ENCODE data around the gene PKHD1. TPM values are rescaled to one million over a fixed set of nuclear protein-coding genes. Genes with fewer than 3 reads are reported as not detected.

The PKHD1 gene
- total and polyA plus RNA-seq, 2 of the 13 experiments (the other 11 are each of a cell fraction or from before 2014, with no cell fraction given): 0.01 to 0.13 TPM

GRCh38 chr6:51618563-51618962, 468.9 kb downstream of the PKHD1 start:
- POLR2A ChIA-PET: no interaction called here
- peak; percentile 30 for DNase-seq (ENCODE audit: low spot score)

More at GRCh38 chr6:51618563-51618962, 468.9 kb downstream of the PKHD1 start:
- no peak overlapping the region for H3K27ac ChIP-seq (ENCODE audit: extremely low read length, insufficient read depth, low read length)
- no peak overlapping the region for H3K4me2 ChIP-seq (ENCODE audit: low read depth, low read length)
- no TSS peak for BruUV-seq (replicated peaks)
- no peak for TF ChIP-seq ZNF562 (CRISPR knock-in tag; IDR thresholded peaks at IDR 0.05; ENCODE audit: borderline replicate concordance)
- no peak for TF ChIP-seq TBP (CRISPR knock-in tag; IDR thresholded peaks at IDR 0.05)
- TF ChIP-seq ZNF3 (CRISPR knock-in tag; IDR thresholded peaks at IDR 0.05): no peak
- no peak for TF ChIP-seq SMAD9 (CRISPR knock-in tag; IDR thresholded peaks at IDR 0.05)
- no peak for TF ChIP-seq HOMEZ (CRISPR knock-in tag; IDR thresholded peaks at IDR 0.05; ENCODE audit: low read depth)
- peak; percentile 91 for TF ChIP-seq ARID3A (IDR thresholded peaks at IDR 0.05; ENCODE audit: low read depth, low read length)
- no peak for TF ChIP-seq RBM22 (optimal IDR thresholded peaks at IDR 0.05; ENCODE audit: low read length)
- no peak for TF ChIP-seq ZNF556 (CRISPR knock-in tag; IDR thresholded peaks at IDR 0.05; ENCODE audit: borderline replicate concordance)
- no peak for TF ChIP-seq CENPT (CRISPR knock-in tag; IDR thresholded peaks at IDR 0.05; ENCODE audit: low read depth)
- no peak for TF ChIP-seq GLMP (CRISPR knock-in tag; IDR thresholded peaks at IDR 0.05; ENCODE audit: borderline replicate concordance)
- no peak for TF ChIP-seq HDAC6 (IDR thresholded peaks at IDR 0.05; ENCODE audit: low read depth, low read length)
- TF ChIP-seq ZNF704 (CRISPR knock-in tag; IDR thresholded peaks at IDR 0.05; ENCODE audit: borderline replicate concordance): no peak
- peak; percentile 28; the same call in 1 of the 2 replicates for TF ChIP-seq HNF1A (IDR thresholded peaks at IDR 0.05; ENCODE audit: low read depth)
- no peak; the same call in 1 of the 2 replicates for TF ChIP-seq HNF1A (CRISPR knock-in tag; IDR thresholded peaks at IDR 0.05; ENCODE audit: borderline replicate concordance)
- no peak for TF ChIP-seq ZNF292 (CRISPR knock-in tag; IDR thresholded peaks at IDR 0.05; ENCODE audit: borderline replicate concordance, low read depth)
- H3K9me3 ChIP-seq (ENCODE audit: low read length): no peaks in the 10 kb centered on the region
- H3K9ac ChIP-seq (ENCODE audit: insufficient read depth, low read depth, low read length): no peak overlapping the region
- H3K4me1 ChIP-seq (ENCODE audit: insufficient read depth, low read length): peaks cover 8% of the 10 kb centered on the region
- H2AFZ ChIP-seq (ENCODE audit: low read length): no peak overlapping the region
- no peaks in the 10 kb centered on the region for H3K36me3 ChIP-seq (replicated peaks in 1 of 2; ENCODE audit: control insufficient read depth in 1 of 2, insufficient read depth in 2 of 2, low read length in 2 of 2)
- H3K4me3 ChIP-seq (replicated peaks in 1 of 3; ENCODE audit: insufficient read depth in 1 of 3, low read depth in 2 of 3, low read length in 3 of 3): no peak overlapping the region
- H3K27me3 ChIP-seq (ENCODE audit: control insufficient read depth in 1 of 2, insufficient read depth in 2 of 2, low read length in 2 of 2): no peaks in the 10 kb centered on the region
- in situ Hi-C loops (cut with HindIII; ENCODE audit: extremely low pct_ligation_motif_present, low pct_unique_long_range_greater_than_20kb) (no loop called here), intact Hi-C loops (cut with micrococcal nuclease; ENCODE audit: unreplicated experiment) (no loop called here)
- FAIRE-seq: peak; percentile 42
- H4K20me1 ChIP-seq (ENCODE audit: insufficient read depth, low read length): no peaks in the 10 kb centered on the region
- no peaks in the 10 kb centered on the region for H3K79me2 ChIP-seq (ENCODE audit: insufficient read depth, low read length)
- ATAC-seq: peak; percentile 81
- CTCF ChIA-PET (ENCODE audit: low intra/inter-chr PET ratio, low total read pairs): no interaction called here

All from HepG2 (cell line).